Thyroid gland (tissue), 4 donors: ENCODE data around the gene SAPCD1.

Experiments
- CTCF ChIP-seq, 6 experiments: fragments of 200-600 bp in 3 of 6; fragments of 450-650 bp in 3 of 6; sonication (generic) in 3 of 6; IDR thresholded peaks; one replicate each; pipeline ENCODE4 v1.5.1; 2016 to 2019; ENCODE audit warnings: antibody characterized with exemption in 6 of 6, mild to moderate bottlenecking in 2 of 6, inconsistent platforms in 1 of 6, moderate library complexity in 1 of 6
- POLR2A ChIP-seq, 2 donors: fragments of 450-650 bp; IDR thresholded peaks; one replicate each; pipeline ENCODE4 v1.6.1; 2017; ENCODE audit warnings: antibody characterized with exemption in 2 of 2, mild to moderate bottlenecking in 2 of 2, moderate library complexity in 1 of 2

GRCh38 chr6:31785475-31785874 is 23.0 kb downstream of the SAPCD1 start:
- no peak for TF ChIP-seq POLR2A (IDR thresholded peaks at IDR 0.05)
- no peak for TF ChIP-seq CTCF (IDR thresholded peaks at IDR 0.05)
